GM21576 (cell line): ENCODE data around the gene RPS6KA2.

Source experiments
- ATAC-seq: cut with Tn5 transposase; IDR thresholded peaks from one replicate; pipeline ENCODE4 v1.9.1; 2021; ENCODE audit warnings: mild to moderate bottlenecking, moderate library complexity; ENCODE audit not compliant: unreplicated experiment

The RPS6KA2 gene

GRCh38 chr6:166436195-166437139 is 190.6 kb downstream of the RPS6KA2 start:
- ATAC-seq, result no peak

- no peak for ATAC-seq
Measured at GRCh38 chr6:166435574-166435973, 191.5 kb downstream of the RPS6KA2 start.

DNA sequence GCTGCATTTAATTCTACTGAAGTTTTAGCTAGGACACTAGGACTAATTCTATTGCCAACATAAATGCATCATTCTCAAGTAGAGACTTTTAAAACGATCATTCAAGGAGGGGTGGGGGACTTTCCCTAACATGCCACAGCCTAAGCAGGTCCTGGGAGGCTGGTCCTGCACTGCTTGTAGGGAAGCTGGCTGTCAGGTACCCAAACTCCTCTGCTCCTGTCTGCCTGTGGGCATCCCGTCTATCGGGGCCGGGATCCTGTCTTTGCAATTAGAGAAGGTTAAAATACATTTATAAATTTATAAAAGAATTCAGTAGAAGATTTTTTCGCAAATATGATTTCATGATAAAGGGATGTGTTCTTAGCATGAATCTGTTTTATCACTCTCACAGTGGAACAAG is 192.7 kb downstream of the RPS6KA2 start:
- ATAC-seq, result no peak

DNA sequence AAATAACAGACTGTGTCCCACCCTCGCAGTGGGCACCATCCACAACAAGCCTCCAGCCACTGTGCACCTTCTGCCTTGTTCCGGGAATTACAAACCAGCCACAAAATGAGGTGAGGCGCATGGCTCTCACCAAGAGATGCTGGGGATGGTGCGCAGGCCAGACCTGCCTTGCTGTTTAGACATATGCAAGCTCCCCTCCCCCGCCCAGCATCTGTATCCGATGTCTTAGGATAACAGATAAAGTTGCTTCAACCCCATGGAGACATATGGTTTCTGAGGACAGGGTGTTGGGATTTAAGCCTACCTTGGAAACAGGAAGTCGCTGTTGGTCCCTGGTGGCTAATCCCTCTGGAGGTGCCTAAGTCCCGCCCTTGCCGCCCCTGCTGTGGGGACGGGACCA is 194.0 kb downstream of the RPS6KA2 start:
- no peak for ATAC-seq

GRCh38 chr6:166430269-166430668 is 196.8 kb downstream of the RPS6KA2 start:
- ATAC-seq, result no peak

GRCh38 chr6:166424431-166424830 is 202.6 kb downstream of the RPS6KA2 start:
- no peak for ATAC-seq

DNA sequence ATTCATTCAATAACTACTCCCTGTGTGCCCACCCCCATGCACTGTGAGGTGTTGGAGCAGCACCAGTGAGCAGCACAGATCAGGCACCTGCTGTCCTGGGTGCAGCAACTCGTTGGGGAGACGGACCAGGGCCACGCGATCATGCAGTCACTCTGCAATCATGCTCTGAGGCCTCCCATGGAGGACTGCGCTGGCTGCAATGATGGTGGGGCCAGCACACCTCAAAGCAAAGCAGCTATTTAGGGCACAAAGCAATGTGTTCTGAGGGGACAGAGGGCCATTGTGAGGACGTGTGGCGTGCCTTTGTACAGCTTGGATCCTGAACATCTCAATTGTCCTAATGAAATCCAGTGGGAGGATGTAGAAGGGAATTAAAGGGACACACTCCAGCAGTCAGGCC is 203.3 kb downstream of the RPS6KA2 start:
- no peak for ATAC-seq

- ATAC-seq, result no peak
Measured at GRCh38 chr6:166423051-166423745, 203.9 kb downstream of the RPS6KA2 start.

GRCh38 chr6:166422201-166422940 is 204.7 kb downstream of the RPS6KA2 start:
- no peak for ATAC-seq

GRCh38 chr6:166420351-166420750 is 206.7 kb downstream of the RPS6KA2 start:
- no peak for ATAC-seq

- ATAC-seq, result peak; percentile 5
Measured at GRCh38 chr6:166419717-166420116, 207.3 kb downstream of the RPS6KA2 start.

- peak; percentile 97 for ATAC-seq
Measured at GRCh38 chr6:166419286-166419685, 207.8 kb downstream of the RPS6KA2 start.

DNA sequence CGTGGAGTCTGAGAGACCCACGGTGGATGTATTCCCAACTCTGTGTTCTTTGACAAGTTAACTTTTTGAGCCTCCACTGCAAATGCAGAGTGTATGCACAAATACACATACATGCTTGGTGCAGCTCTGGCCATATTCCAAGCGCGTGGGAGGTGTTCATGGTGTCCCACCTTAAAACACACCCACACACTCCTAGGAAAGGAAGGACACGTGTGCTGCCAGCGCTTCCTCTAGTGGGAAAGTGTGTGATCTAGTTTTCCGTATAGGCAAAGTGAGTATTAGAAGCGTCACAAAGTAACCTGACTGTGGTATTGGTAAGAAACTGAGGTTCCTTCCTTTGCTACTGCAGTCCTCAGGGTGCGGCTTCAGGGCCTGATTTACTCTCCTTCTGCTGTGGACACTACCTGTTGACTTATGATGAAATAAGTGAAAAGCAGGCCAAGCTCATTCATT is 208.3 kb downstream of the RPS6KA2 start:
- no peak for ATAC-seq

GRCh38 chr6:166417285-166417691 is 209.8 kb downstream of the RPS6KA2 start:
- no peak for ATAC-seq

DNA sequence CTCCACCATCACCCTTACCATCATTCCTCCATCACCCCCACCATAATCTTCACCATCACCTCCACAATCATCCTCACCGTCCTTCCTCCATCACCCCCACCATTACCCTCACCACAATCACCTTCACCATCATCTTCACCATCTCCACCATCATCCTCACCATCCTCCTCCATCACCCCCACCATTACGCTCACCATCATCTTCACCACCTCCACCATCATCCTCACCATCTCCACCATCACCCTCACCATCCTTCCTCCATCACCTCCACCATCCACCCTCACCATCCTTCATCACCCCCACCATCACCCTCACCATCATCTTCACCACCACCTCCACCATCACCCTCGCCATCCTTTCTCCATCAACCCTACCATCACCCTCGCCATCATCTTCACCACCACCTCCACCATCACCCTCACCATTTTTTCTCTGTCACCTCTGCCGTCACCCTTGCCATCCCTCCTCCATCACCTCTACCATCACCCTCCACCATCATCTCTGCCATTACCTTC is 211.2 kb downstream of the RPS6KA2 start:
- ATAC-seq, result no peak

GRCh38 chr6:166415306-166415705 is 211.7 kb downstream of the RPS6KA2 start:
- ATAC-seq, result no peak

DNA sequence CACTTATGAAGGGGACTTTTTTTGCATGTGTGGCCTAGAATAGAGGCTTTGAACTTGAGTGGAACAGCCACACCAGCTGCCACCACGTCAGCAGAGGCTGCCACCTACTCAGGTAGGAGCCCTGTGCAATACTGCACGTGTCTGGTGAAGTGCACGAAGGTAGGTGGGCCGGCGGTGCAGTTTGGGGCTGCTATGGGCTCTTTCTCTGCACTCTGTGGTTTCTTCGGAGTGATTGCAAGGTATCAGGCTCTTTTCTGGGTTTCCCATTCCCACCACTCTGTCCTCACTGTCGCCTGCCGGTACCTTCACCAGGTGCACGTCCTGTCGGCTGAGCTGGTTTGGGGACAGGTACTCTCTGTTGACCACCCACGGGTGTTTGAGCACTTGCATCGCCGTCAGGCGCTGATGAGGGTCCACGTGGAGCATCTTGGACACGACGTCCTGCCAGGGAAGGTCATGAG is 213.5 kb downstream of the RPS6KA2 start:
- ATAC-seq, result no peak

DNA sequence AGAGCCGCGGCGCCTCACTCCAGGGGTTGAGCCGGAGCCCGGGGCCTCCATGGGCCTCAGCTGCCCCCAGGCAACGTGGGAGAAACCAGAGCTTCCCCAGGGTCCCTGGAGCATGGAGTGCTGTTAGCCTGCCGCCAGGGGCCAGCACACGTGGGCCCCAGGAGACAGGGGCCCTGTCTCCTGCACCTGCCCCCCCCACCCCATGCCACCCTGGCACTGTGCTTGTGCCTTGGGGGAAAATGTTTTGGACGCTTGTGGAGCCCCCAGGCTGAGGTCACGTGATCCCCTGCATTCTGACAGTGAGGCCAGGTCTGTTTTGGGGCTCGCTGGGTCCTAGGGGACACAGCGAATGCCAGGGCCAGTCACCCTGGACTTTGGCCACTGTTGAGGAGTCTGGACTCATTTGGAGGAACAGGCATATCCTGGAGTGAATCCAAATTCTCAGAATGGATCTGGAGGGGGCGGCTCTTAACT is 214.1 kb downstream of the RPS6KA2 start:
- ATAC-seq, result no peak

- ATAC-seq, result no peak
Measured at GRCh38 chr6:166412156-166412910, 214.7 kb downstream of the RPS6KA2 start.

DNA sequence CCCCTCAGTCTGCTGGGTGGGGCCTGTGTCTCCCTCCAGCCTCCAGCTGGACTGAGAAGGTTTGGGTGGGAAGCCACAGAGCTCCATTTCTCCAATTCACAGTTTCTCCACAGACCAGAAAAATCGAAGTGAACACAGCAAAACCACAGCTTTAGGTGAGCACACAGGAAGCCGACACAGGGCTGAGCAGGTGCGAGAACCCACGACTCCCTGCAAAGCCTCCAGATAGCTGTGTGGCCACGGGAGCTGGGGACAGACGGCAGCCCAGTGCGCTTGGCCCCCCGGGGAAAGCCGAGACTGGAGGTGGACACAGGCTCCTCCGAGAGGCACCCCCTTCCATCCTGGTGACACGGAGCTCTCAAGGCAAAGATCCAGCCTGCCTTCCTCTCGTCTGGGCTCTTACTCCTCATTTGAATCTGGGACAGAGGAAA is 215.3 kb downstream of the RPS6KA2 start:
- ATAC-seq, result no peak
